ENCODE measurements around the gene PSRC1. TPM values are rescaled to one million over a fixed set of nuclear protein-coding genes. Genes with fewer than 3 reads are reported as not detected.

The PSRC1 gene
- total and polyA plus RNA-seq, 12 donors: 0.34 to 2.9 (median 0.73) TPM

GRCh38 chr1:109255678-109256077 is 27.3 kb downstream of the PSRC1 start:
- Histone ChIP-seq H3K4me1 (peaks cover 10 to 25% (median 18%) of the 10 kb centered on the region in 9 donors), H3K9me3 (no peaks in the 10 kb centered on the region), H3K36me3 (peaks cover 0 to 3% (median 0%) of the 10 kb centered on the region in 9 donors), H3K4me3 (no peak overlapping the region), H3K27ac (no peak overlapping the region), H3K27me3 (peaks cover 0 to 5% (median 0%) of the 10 kb centered on the region in 7 donors)
- TF ChIP-seq CTCF (IDR thresholded peaks at IDR 0.05): no peak
- ATAC-seq: no peak
- intact Hi-C loops (cut with DNase I): no loop called here
- DNase-seq: no peak
- 92 to 93% methylated on average over 5 of the region's 5 CpGs for WGBS, 2 donors

DNA sequence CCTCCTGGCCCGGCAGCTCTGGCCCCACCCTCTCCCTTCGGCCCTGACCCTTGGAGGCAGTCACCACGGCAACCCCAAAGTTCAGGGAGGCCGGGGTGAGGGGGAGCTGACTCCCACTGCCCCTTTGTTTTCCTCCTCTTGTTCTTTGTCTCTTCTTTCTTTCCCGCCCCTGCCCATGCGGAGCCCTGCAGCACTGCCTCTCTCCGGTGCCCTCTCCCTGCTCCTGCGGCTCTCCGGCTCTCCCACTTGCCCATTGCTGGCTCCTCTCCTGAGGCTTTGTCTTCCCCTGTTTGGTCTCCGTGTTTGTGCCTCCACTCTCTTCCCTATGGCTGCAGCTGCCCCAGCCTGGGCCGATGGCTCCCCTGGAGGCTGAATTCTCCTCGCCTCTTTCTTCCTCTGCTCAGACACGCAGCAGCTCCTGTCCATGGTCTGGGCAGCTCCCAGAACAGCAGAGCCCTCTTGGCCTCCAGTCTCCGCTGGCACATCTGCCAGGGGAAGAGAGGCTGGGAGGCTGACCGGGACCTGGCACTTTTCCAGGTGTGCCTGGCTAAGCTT is 27.8 kb downstream of the PSRC1 start:
- Histone ChIP-seq H3K4me3 (no peak overlapping the region), H3K36me3 (peaks cover 0 to 3% (median 0%) of the 10 kb centered on the region in 9 donors), H3K27ac (peak overlapping the region in 7 of 10 donors; percentile 49 to 79 (median 71)), H3K4me1 (peaks cover 10 to 27% (median 18%) of the 10 kb centered on the region in 9 donors), H3K9me3 (no peaks in the 10 kb centered on the region), H3K27me3 (peaks cover 0 to 10% (median 0%) of the 10 kb centered on the region in 7 donors)
- ATAC-seq (no peak), DNase-seq (no peak)
- 69 to 72% methylated on average over 15 of the region's 15 CpGs for WGBS, 2 donors
- peak in 1 of 9 donors; percentile 16 for TF ChIP-seq CTCF (IDR thresholded peaks at IDR 0.05)
- intact Hi-C loops (cut with DNase I): no loop called here

DNA sequence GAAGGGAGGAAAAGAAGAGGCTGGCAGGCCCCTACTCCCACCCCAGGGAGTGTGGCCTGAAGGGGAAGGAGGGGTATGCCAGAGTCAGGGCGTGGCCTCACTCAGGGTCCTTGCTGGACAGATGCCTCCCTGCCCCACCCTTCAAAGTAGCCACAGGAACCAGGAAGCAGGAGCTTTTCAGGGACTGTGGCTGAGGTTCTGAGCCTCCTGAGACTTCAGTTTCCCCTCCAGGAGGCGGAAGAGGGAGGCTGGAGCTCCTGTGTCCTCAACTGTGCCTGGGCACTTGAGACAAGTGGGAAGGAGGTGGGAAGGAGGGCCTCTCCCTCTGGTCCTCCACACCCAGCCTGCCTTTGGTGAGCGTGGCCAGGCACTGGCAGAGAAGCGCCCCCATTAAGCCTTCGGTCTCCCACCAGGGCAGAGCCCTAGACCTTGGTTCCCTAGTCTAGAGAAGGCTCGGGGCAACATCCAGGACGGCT is 28.3 kb downstream of the PSRC1 start:
- intact Hi-C loops (cut with DNase I): no loop called here
- peak in 5 of 8 donors; percentile 3 to 27 (median 5) for ATAC-seq
- H3K4me1 ChIP-seq: peaks cover 10 to 30% (median 18%) of the 10 kb centered on the region in 9 donors

More for the DNA sequence above, 28.3 kb downstream of the PSRC1 start:
- DNase-seq: no peak
- Histone ChIP-seq H3K4me3 (no peak overlapping the region), H3K9me3 (no peaks in the 10 kb centered on the region), H3K27ac (peak overlapping the region in 8 of 10 donors; percentile 49 to 79 (median 70)), H3K36me3 (peaks cover 0 to 3% (median 0%) of the 10 kb centered on the region in 9 donors), H3K27me3 (peaks cover 0 to 13% (median 0%) of the 10 kb centered on the region in 7 donors)
- no peak for TF ChIP-seq CTCF (IDR thresholded peaks at IDR 0.05)
- 73 to 81% methylated on average over 7 of the region's 7 CpGs for WGBS, 2 donors

Data from heart right ventricle (tissue), 16 donors.